Muscle of leg (tissue), 11 donors: ENCODE results near the gene SEPTIN2. TPM values are rescaled to one million over a fixed set of nuclear protein-coding genes. Genes with fewer than 3 reads are reported as not detected.

ENCODE experiments used
- DNase-seq: peaks from one replicate; pipeline ENCODE4 v3.0.0; 2013
- H3K27ac ChIP-seq: one replicate; pipeline ENCODE4 v1.5.1; 2013; ENCODE audit warnings: mild to moderate bottlenecking, low read length, control low read depth
- H3K27me3 ChIP-seq: one replicate; pipeline ENCODE4 v1.6.1; 2013; ENCODE audit warnings: low read length; ENCODE audit not compliant: control insufficient read depth, insufficient read depth
- H3K36me3 ChIP-seq: one replicate; pipeline ENCODE4 v1.6.1; 2013; ENCODE audit warnings: low read length; ENCODE audit not compliant: control insufficient read depth, insufficient read depth
- H3K4me1 ChIP-seq: one replicate; pipeline ENCODE4 v1.6.1; 2013; ENCODE audit warnings: low read length; ENCODE audit not compliant: control insufficient read depth, insufficient read depth
- H3K4me3 ChIP-seq: one replicate; pipeline ENCODE4 v1.5.1; 2013; ENCODE audit warnings: low read length, control low read depth
- H3K9me3 ChIP-seq: replicated peaks from 2 replicates; pipeline ENCODE4 v1.6.1; 2013; ENCODE audit warnings: low read depth, low read length; ENCODE audit not compliant: control insufficient read depth
- WGBS: methylation state at CpG from one replicate; pipeline ENCODE4 v1.1.5; 2013; ENCODE audit warnings: missing lambda C conversion rate; ENCODE audit not compliant: insufficient coverage; 5-methylcytosine and 5-hydroxymethylcytosine counted together
- polyA plus RNA-seq, 8 donors: library from polyadenylated mRNA; unstranded; fragments of 120-200 nt; gene quantifications; one replicate each; pipeline versions ENCODE4 v1.2.1 to v1.2.3, GENCODE V29; 2013; ENCODE audit warnings: inconsistent platforms in 1 of 8, low replicate concordance in 1 of 8; ENCODE audit not compliant: insufficient read length in 8 of 8, insufficient read depth in 1 of 8
- total RNA-seq: library from RNA; stranded (reverse); fragments of 120-200 nt; gene quantifications from one replicate; pipeline ENCODE4 v1.2.4, GENCODE V29; 2013

The SEPTIN2 gene
- total and polyA plus RNA-seq, 9 donors = 248 to 446 (median 275) TPM

DNA sequence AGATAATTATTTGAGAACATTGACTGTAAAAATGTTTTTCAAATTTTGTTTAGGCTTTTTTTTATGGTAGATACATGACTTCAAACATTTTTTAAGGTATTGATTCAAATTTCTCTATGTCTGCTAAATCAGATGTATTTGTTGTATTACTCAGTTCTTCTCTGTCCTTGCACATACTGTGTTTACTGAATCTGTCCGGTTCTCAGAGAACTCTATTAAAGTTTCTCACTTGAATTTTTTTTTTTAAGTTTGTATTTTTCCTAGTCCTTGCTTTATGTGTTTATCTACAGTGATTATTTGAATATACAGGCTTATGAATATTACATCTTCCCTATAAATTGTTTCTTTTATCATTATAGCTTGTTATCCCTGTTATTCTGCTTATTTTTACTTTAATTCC lies 5.3 kb downstream of the SEPTIN2 start:
- no peak overlapping the region for H3K4me3 ChIP-seq
- no peak for DNase-seq
- no peaks in the 10 kb centered on the region for H3K9me3 ChIP-seq
- peaks cover 8% of the 10 kb centered on the region for H3K36me3 ChIP-seq
- no CpG with 5 or more reads among the region's 1 CpG for WGBS
- no peak overlapping the region for H3K27ac ChIP-seq
- H3K27me3 ChIP-seq = no peaks in the 10 kb centered on the region
- peaks cover 12% of the 10 kb centered on the region for H3K4me1 ChIP-seq

DNA sequence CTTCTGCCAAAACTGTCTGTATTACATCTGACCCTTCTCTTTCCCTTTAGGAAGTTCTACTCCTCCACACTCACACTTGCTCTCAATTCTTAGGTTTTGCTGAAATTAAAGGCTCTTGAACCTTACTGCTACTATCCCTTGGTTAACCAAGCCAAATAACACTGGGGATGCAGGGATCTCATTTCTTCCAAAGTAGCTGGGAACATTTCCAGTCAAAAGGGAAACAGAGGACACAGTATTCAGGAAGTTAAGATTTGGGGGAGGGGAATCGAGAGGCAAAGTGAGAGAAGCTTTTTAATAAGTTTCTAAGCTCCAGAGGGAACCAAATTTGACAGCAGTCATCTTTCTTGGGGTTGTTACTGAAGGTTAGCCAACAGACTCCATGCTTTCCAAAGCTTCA lies 6.2 kb downstream of the SEPTIN2 start:
- H3K9me3 ChIP-seq = no peaks in the 10 kb centered on the region
- no peaks in the 10 kb centered on the region for H3K27me3 ChIP-seq
- peaks cover 12% of the 10 kb centered on the region for H3K4me1 ChIP-seq
- H3K36me3 ChIP-seq = peaks cover 16% of the 10 kb centered on the region
- no peak overlapping the region for H3K27ac ChIP-seq
- WGBS = no CpG with 5 or more reads among the region's 1 CpG
- DNase-seq = peak; percentile 60
- no peak overlapping the region for H3K4me3 ChIP-seq

DNA sequence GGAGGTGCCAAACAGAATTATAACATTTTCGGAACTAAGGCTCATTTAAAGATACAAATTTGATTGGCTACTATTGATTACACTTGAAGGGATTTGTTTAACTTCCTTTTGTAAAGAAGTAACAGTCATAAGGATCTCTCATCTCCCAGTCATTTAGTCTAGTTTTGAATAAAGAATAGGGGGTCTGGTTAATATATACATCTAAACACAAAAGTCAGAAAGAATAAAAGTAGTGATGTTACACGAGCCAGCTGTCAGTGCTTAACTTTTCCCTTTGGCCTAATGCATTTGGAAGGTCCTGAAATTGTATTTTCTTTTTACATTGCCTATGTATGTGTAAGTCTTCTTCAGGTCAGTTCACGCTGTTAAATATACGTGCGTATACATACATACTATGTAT lies 8.1 kb downstream of the SEPTIN2 start:
- Histone ChIP-seq H3K4me1 (peaks cover 5% of the 10 kb centered on the region), H3K27ac (no peak overlapping the region), H3K27me3 (no peaks in the 10 kb centered on the region), H3K9me3 (no peaks in the 10 kb centered on the region), H3K36me3 (peaks cover 27% of the 10 kb centered on the region), H3K4me3 (no peak overlapping the region)
- WGBS = no CpG with 5 or more reads among the region's 5 CpGs
- DNase-seq = no peak

DNA sequence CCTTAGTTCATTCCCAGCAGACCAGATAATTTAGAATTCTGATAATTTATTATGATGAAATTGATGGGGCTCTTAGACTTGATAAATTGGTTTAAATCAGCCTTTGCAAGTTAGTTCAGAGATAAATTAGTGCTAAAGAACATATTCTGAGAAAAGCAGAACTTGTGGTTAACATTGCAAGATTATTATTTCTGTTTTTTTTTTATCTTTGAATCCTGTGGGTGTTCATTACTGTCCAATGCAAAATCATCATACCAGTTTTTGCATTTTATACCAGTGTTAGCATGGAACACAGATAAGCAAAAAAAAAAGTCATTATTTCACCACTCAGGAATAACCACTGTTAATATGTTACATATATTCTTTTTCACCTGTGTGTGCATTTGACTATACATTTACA lies 9.1 kb downstream of the SEPTIN2 start:
- Histone ChIP-seq H3K36me3 (peaks cover 31% of the 10 kb centered on the region), H3K27ac (no peak overlapping the region), H3K4me1 (peaks cover 5% of the 10 kb centered on the region), H3K9me3 (no peaks in the 10 kb centered on the region), H3K27me3 (no peaks in the 10 kb centered on the region), H3K4me3 (no peak overlapping the region)
- no peak for DNase-seq

DNA sequence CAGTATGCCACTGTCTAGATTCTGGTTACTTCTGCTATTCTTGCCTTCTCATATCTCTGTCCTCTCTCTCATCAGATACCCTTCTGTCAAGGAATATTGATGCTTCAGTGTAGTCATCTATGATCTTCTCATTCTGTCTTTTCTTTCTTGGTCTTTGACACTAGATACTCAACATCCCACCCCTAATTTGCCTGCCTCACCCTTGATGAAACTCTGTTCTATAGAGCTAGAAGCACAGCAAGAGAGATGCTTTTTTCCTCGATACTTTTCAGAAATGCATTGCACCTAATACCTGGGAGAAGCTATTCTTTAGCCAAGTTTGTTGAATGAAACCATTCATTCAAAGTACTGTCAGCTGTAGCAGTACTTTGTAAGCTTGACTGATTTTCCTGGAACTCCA lies 9.5 kb downstream of the SEPTIN2 start:
- no peak for DNase-seq
- no peak overlapping the region for H3K4me3 ChIP-seq
- no peaks in the 10 kb centered on the region for H3K27me3 ChIP-seq
- no CpG with 5 or more reads among the region's 1 CpG for WGBS
- H3K9me3 ChIP-seq = no peaks in the 10 kb centered on the region
- no peak overlapping the region for H3K27ac ChIP-seq
- peaks cover 5% of the 10 kb centered on the region for H3K4me1 ChIP-seq
- H3K36me3 ChIP-seq = peaks cover 31% of the 10 kb centered on the region

DNA sequence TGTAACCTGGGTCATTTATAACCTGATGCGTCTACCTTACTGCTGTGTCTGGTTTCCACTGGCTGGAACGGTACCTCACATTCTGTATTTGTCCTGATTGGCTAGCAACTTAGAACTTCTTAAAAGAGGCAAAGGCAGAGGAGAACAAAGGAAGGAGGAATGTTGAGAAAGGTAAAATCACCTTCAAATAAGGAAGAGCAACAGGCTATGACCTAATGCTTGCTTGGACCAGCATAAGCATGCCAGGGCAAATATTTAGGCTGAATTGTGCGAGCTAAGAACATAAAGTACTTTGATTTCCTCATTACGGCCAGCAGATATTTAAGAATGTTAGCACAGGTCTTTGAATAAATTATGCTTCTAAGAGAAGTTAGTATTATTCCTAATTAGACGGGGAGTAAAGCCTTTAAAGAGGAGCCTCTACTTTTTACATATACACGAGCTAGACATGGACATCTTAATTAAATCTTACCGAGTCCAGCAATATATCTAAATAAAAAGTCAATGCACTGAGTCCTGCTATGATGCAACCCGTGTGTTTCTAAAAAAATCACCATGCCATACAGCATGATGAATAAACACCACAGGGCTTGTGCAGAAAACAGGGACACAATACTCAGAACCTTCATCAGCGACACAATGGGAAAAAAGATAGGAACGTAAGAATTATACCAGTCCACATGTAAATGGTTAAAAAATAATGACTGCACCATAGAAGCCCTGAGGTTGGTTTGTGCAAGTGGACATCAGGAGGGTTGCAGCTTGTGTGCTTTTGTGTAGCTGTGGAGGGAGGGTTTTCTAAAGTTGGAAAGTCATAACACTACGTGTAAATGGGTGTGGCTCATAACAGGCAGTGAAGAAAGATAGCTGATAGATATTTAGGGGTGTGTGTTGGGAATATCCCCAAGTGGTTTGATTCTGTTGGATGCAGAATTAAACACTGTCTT lies 14.2 kb downstream of the SEPTIN2 start:
- no peaks in the 10 kb centered on the region for H3K9me3 ChIP-seq
- DNase-seq = no peak
- no peak overlapping the region for H3K4me3 ChIP-seq
- 83% methylated on average over 1 of the region's 11 CpGs for WGBS
- H3K27me3 ChIP-seq = no peaks in the 10 kb centered on the region
- no peak overlapping the region for H3K27ac ChIP-seq
- no peaks in the 10 kb centered on the region for H3K4me1 ChIP-seq
- peaks cover 38% of the 10 kb centered on the region for H3K36me3 ChIP-seq

DNA sequence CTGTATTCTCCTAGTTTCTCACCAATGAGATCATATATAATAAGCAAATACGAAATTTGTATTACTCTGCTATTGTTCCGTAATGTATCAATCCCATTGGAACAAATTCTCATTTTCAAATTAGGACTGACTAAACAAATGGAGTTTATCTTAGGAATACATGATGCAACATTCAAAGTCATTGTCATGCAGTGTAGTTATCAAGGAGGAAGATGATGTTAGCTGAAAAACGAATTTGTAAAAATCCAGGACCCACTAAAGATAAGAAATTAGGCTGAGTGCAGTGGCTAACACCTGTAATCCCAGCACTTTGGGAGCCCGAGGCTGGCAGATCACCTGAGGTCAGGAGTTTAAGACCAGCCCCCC lies 14.9 kb downstream of the SEPTIN2 start:
- Histone ChIP-seq H3K9me3 (no peaks in the 10 kb centered on the region), H3K27ac (no peak overlapping the region), H3K36me3 (peaks cover 42% of the 10 kb centered on the region), H3K27me3 (no peaks in the 10 kb centered on the region), H3K4me3 (no peak overlapping the region), H3K4me1 (no peaks in the 10 kb centered on the region)
- 100% methylated on average over 1 of the region's 4 CpGs for WGBS
- no peak for DNase-seq

DNA sequence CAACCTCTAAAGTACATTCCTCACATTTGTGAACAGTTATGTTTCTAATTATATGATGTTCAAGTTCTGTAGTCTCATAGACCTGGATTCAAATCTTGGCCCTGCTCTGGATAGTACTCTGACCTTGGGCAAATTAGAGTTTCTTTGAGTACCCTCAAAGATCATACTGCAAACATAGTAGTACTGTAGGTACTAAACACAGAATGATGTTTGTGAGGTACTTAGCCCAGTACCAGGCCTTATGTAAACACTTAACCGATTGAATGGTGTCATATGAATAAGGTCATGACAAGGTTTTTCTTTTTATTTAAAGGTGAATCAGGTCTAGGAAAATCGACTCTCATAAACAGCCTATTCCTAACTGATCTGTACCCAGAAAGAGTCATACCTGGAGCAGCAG lies 19.1 kb downstream of the SEPTIN2 start:
- no peak overlapping the region for H3K27ac ChIP-seq
- peaks cover 48% of the 10 kb centered on the region for H3K36me3 ChIP-seq
- WGBS = no CpG with 5 or more reads among the region's 2 CpGs
- H3K4me1 ChIP-seq = peaks cover 2% of the 10 kb centered on the region
- no peaks in the 10 kb centered on the region for H3K27me3 ChIP-seq
- DNase-seq = no peak
- H3K4me3 ChIP-seq = no peak overlapping the region
- H3K9me3 ChIP-seq = no peaks in the 10 kb centered on the region

DNA sequence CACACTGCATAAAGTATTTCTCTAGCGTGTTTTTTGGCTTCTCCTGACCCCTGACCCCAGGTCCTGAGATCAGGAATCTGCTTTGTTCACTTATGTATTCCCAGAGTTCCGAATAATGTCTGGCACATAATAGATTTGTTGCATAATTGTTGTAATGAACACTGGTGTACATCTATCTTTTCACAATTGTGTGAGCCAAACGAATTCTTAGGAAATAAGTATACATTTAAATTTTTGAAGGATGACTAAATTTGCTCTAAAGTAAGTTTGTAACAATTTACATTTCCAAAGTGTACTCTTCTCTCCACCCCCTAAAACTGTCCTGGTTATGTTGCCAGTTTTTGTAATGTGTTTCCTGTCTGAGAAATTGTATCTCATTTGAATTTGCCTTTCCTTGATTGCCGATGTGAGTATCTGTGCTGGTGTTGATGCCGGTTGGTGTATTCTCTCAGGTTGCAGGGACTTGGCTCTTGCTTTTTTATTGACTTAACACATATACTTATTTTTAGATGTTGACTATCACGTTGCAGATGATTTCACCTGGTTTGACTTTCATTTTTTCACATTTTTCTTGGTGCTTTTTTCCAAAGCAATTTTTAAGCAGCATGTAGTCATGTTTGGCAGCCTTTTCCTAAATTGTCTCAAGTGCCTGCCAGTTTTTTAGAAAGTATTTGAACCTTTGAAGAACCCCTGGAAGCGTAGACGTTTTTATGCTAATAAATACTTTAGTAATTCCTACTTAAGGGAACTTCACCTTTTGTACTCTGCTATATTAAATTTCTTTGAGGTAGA lies 24.3 kb downstream of the SEPTIN2 start:
- H3K9me3 ChIP-seq = no peaks in the 10 kb centered on the region
- DNase-seq = peak; percentile 70
- no peaks in the 10 kb centered on the region for H3K27me3 ChIP-seq
- peaks cover 2% of the 10 kb centered on the region for H3K4me1 ChIP-seq
- no CpG with 5 or more reads among the region's 8 CpGs for WGBS
- H3K36me3 ChIP-seq = peaks cover 83% of the 10 kb centered on the region
- H3K4me3 ChIP-seq = no peak overlapping the region
- no peak overlapping the region for H3K27ac ChIP-seq

DNA sequence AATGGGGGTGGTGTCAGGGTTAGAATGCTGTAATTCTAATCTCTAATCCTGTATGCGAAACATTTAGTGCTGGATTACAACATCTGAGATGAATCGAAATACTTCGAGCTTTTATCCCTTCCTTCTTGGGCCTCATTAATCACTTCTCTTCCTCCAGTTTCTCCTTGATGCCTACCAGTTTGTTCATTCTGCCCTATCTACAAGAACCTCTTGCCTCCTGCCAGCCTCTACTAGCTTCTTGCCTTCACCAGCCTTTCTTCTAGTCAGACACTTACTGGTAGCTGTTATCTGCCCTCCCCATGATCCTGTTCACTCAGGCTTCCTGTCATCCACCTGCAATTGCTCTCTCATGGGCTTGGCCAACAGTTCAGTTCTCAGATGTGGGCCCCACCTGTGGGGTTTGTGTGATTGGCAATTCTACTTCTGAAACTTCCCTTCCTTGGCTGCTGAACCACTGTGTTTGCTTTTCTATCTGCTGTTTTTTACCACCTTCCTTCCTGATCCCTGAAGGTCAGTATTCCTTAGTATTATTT lies 25.0 kb downstream of the SEPTIN2 start:
- Histone ChIP-seq H3K27me3 (no peaks in the 10 kb centered on the region), H3K4me3 (no peak overlapping the region), H3K4me1 (peaks cover 2% of the 10 kb centered on the region), H3K36me3 (peaks cover 82% of the 10 kb centered on the region), H3K27ac (no peak overlapping the region), H3K9me3 (no peaks in the 10 kb centered on the region)
- 72% methylated on average over 3 of the region's 3 CpGs for WGBS
- no peak for DNase-seq
